GM08714 (cell line): ENCODE data around the gene CPSF2.

Experiments
- H3K4me3 ChIP-seq: fragments of 200-500 bp; sonication (Bioruptor generic); 2 replicates; pipeline ENCODE4 v1.5.1; 2014; ENCODE audit warnings: mild to moderate bottlenecking, low read length, inconsistent platforms
- ZNF274 ChIP-seq: IDR thresholded peaks from 2 replicates; pipeline ENCODE4 v1.6.1; 2012; ENCODE audit warnings: mild to moderate bottlenecking, low read depth, low read length

CPSF2 gene

GRCh38 chr14:92121670-92122350 lies at the start of gene CPSF2, which contains the start of gene NDUFB1:
Gene CPSF2 (plus strand): TSS chr14:92121969. CDS start chr14:92130985, 9,016 bp downstream.
Gene NDUFB1 (minus strand): TSS chr14:92121706. CDS start chr14:92117637, 4,069 bp downstream.
- peak within 1 kb of the TSS; percentile 81 for H3K4me3 ChIP-seq
- TF ChIP-seq ZNF274 = no peak

DNA sequence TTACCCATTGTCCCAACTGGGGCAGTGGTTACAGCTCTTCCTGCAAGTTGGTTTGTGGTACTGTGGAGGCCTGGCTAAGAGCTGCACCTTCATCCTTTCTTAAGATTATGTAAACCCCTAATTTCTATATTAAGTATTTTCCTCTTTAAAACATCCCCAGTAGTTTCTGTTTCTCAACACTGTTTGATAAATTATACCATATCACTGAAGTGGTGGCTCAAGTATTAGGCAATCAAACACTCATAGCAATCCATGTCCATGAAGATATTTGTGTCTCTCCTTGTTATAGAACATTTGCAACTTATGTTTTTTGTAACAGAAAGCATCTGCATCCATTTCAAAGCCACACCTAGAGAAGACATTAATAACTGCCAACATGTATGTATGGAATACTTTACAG lies 47.2 kb upstream of the CPSF2 start:
- no peak for TF ChIP-seq ZNF274
- no peak overlapping the region for H3K4me3 ChIP-seq

GRCh38 chr14:92088494-92088893 lies 33.3 kb upstream of the CPSF2 start:
- no peak for TF ChIP-seq ZNF274

GRCh38 chr14:92093320-92093719 lies 28.4 kb upstream of the CPSF2 start:
- H3K4me3 ChIP-seq = no peak overlapping the region
- no peak for TF ChIP-seq ZNF274

More at GRCh38 chr14:92088494-92088893, 33.3 kb upstream of the CPSF2 start:
- H3K4me3 ChIP-seq = no peak overlapping the region

- no peak for TF ChIP-seq ZNF274
- no peak overlapping the region for H3K4me3 ChIP-seq
Observed at GRCh38 chr14:92099802-92100201, 22.0 kb upstream of the CPSF2 start.

DNA sequence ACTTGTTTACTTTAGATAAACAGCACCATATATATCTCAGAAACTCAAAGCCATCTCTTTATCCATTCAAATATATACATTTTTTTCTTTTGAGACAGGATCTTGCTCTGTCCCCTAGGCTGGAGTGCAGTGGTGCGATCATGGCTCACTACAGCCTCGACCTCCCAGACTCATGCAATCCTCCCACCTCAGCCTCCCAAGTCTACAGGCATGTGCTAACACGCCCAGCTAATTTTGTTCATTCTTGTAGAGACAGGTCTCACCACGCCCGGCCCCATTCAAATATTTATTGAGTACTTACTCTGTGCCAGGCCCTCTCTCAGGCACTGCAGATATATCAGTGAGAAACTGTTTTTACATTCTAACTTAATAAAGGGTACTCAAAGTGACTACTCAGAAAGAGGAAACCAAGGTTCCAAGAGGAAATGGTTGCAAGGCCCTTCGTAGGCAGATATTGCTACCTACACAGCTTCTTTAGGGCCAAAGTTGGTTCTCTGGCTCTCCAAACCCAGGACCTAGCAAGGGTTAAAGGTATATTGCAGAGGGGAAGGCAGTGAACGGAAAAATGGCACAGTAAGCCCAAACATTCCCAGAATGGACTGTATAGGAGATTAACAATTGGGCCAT lies 18.3 kb upstream of the CPSF2 start:
- H3K4me3 ChIP-seq = no peak overlapping the region

GRCh38 chr14:92105073-92105892 lies 16.5 kb upstream of the CPSF2 start:
- peak overlapping the region; percentile 84 for H3K4me3 ChIP-seq
- no peak for TF ChIP-seq ZNF274

More for the DNA sequence above, 18.3 kb upstream of the CPSF2 start:
- TF ChIP-seq ZNF274 = no peak

GRCh38 chr14:92105893-92106142 lies 16.0 kb upstream of the CPSF2 start:
- peak overlapping the region; percentile 84 for H3K4me3 ChIP-seq
- TF ChIP-seq ZNF274 = no peak

DNA sequence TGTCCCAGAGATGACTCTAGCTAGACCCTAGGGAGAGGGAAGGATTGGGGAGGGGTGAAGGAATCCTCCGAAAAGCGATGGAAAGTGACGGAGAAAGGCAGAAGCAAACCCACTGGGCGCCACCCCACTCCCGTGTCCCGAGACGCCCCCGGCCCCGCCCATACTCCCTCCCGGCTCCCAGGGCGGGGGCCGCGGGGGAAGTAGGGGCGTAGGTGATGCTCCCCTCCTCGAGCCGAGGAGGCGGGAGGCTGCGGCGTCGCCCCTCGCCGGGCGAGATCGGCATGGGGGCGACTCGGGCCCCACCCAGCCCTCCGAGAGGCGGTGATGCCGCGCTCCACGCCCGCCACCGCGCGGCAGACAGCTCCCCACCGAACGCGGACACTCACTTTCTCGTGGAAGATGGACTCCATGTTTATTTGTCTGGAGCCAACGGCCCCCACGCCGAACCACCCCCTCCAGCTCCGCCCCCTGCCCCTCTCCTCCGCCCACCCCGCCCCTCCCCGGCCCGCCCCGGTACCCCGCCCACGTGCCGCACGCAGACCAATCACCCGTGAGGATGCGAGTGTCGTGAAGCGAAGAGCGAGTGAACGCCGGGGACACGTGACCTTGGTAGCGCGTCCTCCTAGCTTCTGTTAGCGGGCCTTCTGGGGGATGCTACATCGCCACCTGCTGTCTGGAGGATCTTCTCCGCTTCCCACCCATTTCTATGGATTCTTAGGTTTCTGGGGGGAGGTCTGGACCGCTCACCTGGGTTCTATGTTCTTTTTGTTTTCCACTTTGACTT lies 15.4 kb upstream of the CPSF2 start, which contains the start of gene ATXN3:
Gene ATXN3 (minus strand): TSS at position 440 of the 784 bp plus-strand sequence. CDS start 30 bp downstream, at position 410.
- H3K4me3 ChIP-seq = peak within 1 kb of the TSS; percentile 84
- TF ChIP-seq ZNF274 = no peak

DNA sequence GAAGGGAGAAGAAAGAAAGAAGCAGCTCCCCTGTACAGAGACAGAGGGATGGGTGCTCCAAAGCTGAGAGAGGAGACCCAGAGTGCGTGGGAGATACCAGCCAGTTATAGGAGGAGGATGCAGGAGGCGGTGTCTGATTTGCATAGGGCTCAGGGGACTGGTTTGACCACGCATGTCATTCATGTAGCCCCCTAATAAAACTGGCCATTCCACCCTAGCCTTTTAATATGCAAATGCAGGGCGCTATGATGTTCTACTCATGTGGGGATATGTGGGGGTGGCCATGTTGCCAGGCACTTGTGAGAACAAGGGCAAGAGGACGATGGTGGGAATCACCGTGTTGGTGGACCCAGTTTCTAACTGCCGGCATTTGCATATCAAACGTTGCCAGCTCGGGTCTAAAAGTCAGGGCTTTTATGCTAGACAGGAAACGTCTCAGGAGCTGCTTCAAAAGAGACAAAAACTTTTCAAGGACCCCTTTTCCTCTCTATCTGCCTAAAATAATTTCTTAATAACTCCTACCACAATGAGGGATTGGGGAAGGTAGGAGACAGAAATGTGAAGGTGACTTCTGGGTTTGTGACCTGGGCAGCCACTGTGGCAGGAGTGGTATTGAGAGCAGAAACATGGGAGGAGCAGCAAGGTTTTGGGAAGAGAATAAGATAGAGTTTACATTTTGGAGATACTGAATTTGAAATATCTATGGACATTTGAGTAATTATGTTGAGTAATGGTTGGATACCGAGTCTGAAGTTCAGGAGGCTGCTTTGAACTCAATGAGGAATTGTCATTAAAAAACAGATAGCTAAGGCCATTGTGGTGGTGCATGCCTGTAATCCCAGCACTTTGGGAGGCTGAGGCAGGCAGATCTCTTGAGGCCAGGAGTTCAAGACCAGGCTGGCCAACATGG lies 13.2 kb upstream of the CPSF2 start:
- no peak for TF ChIP-seq ZNF274
- H3K4me3 ChIP-seq = no peak overlapping the region

- H3K4me3 ChIP-seq = no peak overlapping the region
- no peak for TF ChIP-seq ZNF274
Observed at GRCh38 chr14:92109490-92109889, 12.3 kb upstream of the CPSF2 start.

DNA sequence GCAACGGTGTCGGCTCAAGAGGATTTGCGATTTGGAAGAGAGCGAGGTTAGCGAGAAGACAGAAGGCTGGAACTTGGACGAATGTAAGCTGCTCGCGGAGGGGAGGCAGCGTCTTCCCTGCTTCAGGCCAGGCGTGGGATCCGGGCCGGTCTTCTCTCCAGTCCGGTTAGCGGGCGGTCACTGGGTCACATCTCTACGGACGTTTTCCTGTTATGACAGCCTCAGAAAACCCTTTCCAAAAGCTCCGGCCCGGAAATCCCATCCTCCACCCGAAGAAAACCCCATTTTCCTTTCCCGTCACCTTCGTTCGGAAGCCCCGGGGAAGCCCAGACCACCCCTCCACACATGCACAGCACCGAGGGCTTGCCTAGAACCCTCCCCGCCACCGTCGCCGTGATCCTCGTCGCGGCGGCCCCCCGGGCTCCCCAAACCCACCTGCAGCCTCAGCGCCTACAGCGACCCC lies 531 bp upstream of the CPSF2 start:
- H3K4me3 ChIP-seq = peak overlapping the region; percentile 81
- no peak for TF ChIP-seq ZNF274

DNA sequence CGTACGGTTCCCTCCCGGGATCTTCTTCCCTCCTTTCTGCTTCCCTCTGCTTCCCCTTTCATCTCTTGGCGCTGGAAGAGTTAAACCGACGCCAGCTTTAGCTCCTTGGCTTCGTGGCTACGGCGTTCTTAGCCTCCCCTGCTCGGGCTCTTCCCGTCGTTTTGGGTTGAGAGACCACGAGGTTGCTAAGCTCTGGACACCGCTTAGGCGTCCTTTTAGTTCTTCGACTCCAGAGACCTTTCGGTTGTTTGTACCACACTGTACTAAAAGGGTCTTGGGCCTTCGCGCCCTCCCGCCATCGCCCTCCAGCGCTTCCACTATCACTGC lies 545 bp downstream of the CPSF2 start:
- TF ChIP-seq ZNF274 = no peak
- peak overlapping the region; percentile 81 for H3K4me3 ChIP-seq

DNA sequence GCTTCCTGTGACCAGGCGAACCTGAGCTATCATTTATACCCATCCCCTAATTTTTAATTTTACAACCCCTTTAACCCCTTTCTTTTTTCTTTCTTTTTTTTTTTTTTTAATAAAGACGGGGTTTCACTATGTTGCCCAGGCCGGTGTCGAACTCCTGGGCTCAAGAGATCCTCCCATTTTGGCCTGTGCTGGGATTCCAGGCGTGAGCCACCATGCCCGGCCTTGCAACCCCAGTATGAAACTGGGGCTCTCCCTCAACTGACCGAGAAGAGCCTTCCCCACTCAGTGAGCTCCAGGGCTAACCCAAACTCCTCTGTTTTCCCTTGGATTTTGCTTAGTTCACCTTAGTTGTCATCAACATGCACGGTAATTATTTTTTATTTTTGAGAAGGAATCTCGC lies 992 bp downstream of the CPSF2 start:
- TF ChIP-seq ZNF274 = no peak
- peak overlapping the region; percentile 81 for H3K4me3 ChIP-seq
